Measurements from ENCODE around the gene FMN2.

Gene FMN2

DNA sequence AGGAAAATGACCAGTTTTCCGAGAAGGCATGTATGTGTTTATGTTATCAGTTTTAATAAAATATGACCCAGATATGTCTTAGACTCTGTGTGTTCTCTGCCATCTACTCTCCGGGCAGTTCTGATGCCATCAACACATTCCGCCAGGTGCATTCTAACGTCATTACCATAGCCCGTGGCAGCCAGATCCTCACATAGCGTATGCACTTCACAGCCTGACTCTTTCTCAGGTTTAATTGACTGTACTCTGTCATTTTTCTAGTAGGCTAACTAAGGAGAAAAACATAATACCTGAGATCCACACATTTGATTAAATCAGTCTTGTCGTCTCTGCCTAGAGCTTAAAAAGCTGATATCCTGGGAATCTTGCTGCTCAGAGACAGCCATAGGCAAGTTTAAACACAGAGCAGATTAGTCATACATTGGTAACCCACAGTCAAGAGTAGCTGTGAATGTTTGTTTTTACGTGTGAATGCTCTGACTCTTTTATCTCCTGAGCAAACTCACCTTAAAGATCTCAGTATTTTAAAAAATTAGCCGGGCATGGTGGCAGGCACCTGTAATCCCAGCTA lies 344.4 kb downstream of the FMN2 start:
- no peak for DNase-seq (ENCODE audit: low read depth)
- no peak overlapping the region for H3K4me3 ChIP-seq (ENCODE audit: low read depth, low read length)

DNA sequence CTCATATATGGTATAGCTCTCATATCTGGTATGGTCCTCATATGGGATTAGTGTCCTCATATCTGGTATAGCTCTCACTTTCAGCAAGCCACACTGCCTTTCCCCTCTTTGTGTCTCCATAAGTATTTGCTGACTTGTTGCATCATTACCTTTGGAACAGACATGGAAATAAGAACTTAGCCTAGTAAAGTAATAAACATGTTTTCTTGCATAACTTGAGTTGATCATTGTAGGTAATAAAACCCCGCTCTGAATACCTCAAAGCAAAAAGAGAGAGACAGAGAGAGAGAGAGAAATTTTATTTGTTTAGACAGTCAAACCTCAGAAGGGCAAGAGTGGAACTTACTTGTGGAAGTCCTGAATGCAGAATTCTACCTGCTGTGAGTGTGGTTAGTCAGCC lies 350.0 kb downstream of the FMN2 start:
- no peak for DNase-seq (ENCODE audit: low read depth)
- H3K4me3 ChIP-seq (ENCODE audit: low read depth, low read length), result no peak overlapping the region

DNA sequence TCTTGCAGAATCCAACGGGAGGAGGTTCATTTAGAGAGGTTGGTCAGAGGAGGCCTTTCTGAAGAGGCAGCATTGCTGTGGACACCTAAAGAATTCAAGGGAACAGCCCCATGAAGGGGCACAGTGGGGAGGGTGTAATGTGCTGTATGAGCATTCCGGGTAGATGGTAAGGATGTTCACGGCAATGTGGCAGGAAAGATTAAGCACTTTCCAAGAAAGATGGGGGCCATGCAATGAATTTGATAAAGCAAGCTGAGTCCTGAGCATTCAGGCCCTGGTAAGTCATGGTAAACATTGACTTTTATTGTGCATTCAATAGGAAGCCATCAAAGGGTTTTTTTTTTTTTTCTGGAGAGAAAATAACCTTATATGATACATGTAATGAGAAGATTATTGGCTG lies 353.7 kb downstream of the FMN2 start:
- H3K4me3 ChIP-seq (ENCODE audit: low read depth, low read length), result no peak overlapping the region
- no peak for DNase-seq (ENCODE audit: low read depth)

DNA sequence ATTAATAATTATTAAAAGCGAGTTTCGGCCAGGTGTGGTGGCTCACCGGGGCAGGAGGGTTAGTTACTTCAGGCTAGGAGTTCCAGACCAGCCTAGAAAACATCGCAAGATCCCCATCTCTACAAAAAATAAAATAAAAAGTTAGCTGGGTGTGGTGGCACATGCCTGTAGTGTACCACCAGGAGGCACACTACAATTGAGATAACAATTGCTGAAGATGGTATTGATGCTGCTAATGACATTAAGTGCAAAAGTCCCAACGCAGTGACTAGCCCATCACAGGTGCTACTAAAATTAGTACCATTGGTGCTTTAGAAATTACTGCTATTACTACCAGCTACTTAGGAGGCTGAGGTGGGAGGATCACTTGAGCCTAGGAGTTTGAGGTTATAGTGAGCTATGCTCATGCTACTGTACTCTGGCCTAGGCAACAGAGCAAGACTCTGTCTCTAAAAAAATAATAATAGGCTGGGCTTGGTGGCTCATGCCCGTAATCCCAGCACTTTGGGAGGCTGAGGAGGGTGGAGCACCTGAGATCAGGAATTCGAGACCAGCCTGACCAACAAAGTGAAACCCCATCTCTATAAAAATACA lies 363.6 kb downstream of the FMN2 start:
- no peak for DNase-seq (ENCODE audit: low read depth)
- H3K4me3 ChIP-seq (ENCODE audit: low read depth, low read length), result no peak overlapping the region

DNA sequence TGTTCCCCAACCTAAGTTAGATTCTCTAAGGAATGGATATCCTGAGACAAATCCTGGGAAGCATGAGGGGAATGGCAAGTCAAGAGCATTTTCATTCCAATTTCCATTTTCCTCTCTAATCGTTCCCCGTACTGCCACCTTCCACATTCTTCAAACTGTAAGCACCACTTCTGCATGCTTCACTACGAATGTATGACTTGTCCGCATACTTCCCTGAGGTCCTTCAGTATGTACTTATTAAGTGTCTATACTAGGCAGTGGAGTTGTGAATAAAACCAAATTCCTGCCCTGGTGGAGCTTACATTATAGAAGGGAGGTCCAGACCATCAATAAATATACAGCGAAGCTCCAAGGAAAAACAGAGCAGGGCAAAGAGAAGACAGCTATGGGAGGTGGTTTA lies 365.5 kb downstream of the FMN2 start:
- DNase-seq (ENCODE audit: low read depth), result no peak
- no peak overlapping the region for H3K4me3 ChIP-seq (ENCODE audit: low read depth, low read length)

DNA sequence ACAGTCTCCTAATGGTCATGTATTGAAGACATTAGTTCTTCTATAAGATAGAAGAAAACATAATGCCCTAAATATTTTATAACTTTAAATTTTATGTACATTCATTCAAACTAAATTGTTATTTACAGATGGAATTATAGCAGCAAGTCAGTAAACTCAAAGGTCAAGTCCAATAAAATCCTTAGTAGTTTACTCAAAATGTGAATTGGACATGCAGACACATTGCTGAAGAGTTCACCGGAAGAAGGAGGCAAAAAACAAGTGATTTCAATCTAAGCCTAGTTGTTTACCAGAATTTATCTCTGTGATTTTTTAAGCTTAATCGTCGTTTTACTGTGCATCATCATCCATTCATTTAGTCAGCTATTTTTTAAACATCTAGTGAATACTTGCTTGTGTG lies 370.6 kb downstream of the FMN2 start:
- no peak overlapping the region for H3K4me3 ChIP-seq (ENCODE audit: low read depth, low read length)
- DNase-seq (ENCODE audit: low read depth), result no peak

DNA sequence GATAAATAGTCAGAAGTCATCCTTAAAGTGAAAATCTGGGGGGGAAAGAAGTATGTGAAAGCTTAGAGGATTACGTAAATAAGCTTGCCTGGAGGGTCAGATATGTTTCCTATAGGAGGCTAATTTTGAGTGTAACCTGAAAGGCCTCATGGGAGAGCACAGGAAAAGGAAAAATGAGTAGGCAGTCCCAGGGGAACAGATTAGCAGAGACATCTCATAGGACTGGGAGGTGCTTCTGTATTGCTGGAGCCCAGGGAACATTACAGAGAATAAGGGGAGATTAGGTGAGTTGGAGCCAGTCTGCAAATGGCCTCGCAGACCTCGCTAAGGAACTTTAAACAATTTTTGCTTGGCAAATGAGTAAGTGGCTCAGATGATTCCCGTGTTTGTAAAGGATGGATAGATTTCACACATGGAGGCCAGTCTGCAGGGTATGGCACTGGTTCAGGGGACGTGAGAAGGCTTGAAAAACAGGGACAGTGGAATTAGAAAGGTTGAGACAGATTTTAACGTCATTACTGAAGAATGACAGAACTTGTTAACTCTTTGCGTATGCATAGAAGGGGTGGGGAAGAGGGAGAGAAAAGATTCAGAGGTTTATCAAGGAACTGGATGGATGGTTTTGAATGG lies 371.2 kb downstream of the FMN2 start:
- no peak for DNase-seq (ENCODE audit: low read depth)
- no peak overlapping the region for H3K4me3 ChIP-seq (ENCODE audit: low read depth, low read length)

DNA sequence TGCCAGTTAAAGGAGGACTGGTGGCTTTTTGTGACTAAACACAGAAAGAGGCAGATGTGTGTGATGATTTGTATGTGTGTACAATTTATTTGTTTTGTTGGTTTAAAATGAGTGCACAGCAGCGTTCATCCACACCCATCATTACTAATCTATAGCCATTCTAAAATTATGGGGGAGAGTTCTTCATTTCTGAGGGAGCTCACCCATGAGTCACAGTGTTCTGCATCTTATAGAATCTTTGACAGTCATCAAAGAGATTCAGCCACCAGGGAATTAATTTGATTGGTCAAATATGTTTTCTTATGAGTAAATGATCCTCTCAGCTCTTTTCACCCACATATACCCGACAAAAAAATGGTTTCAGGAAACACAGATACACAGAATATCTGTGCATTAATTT lies 372.4 kb downstream of the FMN2 start:
- no peak for DNase-seq (ENCODE audit: low read depth)
- H3K4me3 ChIP-seq (ENCODE audit: low read depth, low read length), result no peak overlapping the region

DNA sequence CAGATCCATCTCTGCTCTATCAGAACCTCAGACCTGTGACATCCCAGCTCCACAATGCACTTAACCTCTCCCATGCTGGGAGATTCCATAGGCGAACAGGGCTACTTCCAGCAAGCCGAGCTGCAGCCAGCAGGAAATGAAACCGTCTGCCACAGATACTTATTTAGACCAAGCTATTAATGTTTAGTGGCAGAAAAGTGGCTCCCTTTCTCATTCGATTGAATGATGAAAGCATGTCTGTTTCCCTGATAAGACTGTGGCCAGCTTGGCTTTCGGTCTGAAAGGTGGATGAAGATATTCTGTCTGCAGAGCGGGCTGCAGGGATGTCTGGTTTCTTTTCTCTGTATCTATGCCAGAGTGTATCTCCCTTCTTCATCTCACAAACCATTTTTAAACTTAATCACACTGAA lies 373.9 kb downstream of the FMN2 start:
- H3K4me3 ChIP-seq (ENCODE audit: low read depth, low read length), result peak overlapping the region; percentile 6
- DNase-seq (ENCODE audit: low read depth), result no peak

DNA sequence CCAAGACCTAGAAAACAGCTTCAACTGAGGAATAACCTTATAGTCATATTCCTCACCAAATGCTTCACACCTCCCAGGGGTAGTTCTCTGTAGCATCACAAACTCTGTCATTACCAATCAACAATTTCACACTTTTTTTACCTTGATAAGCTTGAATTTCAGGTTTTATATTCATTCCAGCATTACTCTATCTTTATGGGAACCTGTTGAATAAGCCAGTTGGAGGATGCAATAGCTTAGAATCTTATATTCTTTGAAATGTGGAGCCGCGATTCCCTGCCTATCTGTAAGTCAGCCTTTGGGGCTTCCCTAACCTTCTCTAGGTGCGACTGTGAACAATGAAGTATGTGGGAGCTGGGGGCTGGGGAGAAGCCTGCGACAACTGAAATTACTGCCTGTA lies 374.8 kb downstream of the FMN2 start:
- no peak for DNase-seq (ENCODE audit: low read depth)
- H3K4me3 ChIP-seq (ENCODE audit: low read depth, low read length), result no peak overlapping the region

DNA sequence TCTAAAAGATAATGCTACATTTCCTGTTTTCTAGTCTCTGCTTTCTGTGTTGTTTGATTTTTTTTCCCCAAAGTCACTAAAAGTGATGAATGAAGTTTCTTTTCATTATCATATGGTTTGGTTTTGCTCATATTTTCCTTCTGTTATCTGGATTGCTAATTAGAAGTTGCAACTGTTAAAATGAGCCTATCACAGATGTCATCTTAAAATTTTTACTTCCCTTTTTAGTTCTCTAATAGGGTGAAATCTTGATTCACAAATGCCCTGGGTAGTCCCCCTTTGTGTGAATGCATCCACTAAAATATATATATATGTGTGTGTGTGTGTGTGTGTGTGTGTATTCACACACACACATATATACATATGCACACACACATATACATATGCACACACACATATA lies 376.2 kb downstream of the FMN2 start:
- DNase-seq (ENCODE audit: low read depth), result no peak
- H3K4me3 ChIP-seq (ENCODE audit: low read depth, low read length), result no peak overlapping the region

DNA sequence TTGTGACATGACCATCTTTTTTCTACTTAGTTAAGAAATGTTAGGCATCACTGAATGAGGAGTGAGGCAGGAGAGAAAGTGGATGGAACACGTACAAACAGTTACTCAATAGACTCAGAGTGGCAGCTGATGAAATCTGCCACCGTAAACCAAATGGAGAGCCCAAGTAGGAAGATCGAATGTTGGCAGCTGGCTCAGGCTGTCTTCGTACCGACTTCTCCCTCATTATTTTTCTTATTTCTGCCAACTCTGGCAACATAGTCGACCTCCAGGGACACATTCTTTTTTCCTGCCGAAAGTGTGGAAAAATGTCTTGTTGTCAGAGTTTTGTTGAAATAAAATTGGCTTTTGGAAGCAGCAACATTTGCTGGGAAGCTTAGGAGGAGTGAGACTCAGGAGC lies 377.0 kb downstream of the FMN2 start:
- peak; percentile 29 for DNase-seq (ENCODE audit: low read depth)
- no peak overlapping the region for H3K4me3 ChIP-seq (ENCODE audit: low read depth, low read length)

DNA sequence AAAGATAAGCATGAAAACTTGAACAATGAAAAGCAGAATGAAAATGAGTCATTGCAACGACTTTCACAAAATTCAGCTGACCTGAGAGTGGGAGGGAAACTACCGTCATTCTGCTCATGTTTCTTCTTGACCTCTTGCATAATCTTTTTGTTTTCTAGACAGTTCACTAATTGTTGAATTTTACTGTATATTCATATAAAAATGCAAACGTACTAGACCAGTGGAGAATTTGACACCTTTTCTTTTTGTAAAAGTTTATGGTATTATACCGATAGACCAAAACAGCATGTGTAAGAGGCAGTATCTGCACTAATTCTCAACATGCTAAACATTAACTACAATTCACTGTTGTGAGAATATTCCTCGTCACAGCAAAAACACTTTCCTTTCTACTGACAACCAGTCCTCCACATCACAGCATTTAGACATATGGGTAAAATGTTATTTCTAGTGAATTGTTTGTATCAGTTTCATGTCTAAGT lies 382.5 kb downstream of the FMN2 start:
- peak; percentile 56 for DNase-seq (ENCODE audit: low read depth)
- H3K4me3 ChIP-seq (ENCODE audit: low read depth, low read length), result no peak overlapping the region

DNA sequence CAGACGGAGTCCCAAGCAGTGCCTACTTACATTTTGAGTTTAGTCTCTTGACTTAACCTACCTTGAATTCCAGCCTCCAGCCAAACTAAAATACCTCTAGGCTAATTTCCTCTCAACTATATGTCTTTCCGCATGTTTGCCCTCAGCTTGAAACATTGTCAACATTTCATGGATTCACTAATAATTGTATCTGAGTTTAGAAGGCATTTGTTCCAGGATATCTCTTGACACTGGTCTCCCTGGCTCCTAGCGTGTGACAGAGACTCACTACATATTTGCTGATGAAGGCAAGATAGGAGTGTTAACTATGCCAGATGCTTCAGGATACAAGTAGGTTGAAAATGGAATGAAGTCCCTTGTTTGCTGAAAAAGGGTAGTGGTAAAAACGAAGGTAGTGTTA lies 384.1 kb downstream of the FMN2 start:
- H3K4me3 ChIP-seq (ENCODE audit: low read depth, low read length), result no peak overlapping the region
- DNase-seq (ENCODE audit: low read depth), result no peak

DNA sequence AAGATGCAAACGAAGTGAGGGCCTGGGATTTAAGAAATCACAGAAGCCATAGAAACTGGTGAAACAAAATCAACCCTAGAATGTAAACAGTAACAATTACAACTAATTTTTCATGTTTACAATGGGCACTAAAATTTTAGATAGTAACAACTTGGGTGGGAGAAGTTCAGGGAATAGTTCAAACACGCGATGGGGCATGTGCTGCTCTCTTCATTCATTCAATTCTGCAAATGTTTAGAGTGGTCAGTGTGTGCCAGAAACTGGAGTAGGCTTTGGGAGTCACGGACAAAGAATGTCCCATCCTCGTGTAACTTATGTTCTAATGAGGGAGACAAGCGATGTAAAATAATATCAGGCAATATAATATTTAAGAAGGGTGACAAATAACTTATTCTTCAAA lies 386.9 kb downstream of the FMN2 start:
- no peak overlapping the region for H3K4me3 ChIP-seq (ENCODE audit: low read depth, low read length)
- no peak for DNase-seq (ENCODE audit: low read depth)

DNA sequence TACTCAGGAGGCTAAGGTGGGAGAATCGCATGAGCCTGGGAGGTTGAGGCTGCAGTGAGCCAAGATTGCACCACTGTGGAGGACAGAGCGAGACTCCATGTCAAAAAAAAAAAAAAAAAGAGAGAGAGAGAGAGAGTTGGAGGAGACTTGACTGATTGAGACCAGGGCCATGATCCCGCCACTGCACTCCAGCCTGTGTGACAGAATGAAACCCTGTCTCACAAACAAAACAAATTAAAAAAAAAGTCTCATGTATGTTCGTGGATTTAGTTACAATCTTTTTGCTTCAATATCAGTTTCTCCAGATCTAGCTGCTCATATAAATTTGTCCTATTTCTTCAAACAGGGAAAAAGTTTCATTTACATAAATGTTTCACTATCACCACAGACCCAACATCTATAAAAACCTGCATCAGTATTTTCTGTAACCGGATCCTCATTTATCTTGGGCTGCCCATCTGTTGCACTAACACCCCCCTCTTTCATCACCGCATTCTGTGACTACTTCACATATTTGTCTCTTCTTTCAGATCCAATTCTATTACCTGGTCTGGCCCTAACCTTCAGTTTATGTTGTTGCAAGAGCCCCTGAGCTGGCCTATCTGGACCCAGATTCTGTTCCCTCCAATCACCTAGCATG lies 393.2 kb downstream of the FMN2 start:
- no peak overlapping the region for H3K4me3 ChIP-seq (ENCODE audit: low read depth, low read length)
- DNase-seq (ENCODE audit: low read depth), result no peak

DNA sequence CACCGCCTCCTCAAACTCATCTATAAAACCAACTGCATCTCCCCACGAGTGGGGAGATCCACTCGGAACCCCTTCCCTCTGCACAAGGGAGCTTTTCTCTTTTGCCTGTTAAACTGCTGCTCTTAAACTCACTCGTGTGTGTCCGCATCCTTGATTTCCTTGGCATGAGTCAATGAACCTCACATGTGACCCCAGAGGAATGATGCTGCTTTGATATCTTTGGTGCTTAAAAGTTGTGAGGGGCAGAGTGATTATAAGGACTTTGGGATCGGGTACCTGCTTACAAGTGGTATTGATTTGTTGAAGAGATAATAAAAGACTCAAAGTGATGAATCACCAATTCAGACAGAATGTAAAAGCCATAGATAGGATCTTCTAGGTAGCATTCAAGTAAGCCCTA lies 394.9 kb downstream of the FMN2 start:
- no peak for DNase-seq (ENCODE audit: low read depth)
- no peak overlapping the region for H3K4me3 ChIP-seq (ENCODE audit: low read depth, low read length)

DNA sequence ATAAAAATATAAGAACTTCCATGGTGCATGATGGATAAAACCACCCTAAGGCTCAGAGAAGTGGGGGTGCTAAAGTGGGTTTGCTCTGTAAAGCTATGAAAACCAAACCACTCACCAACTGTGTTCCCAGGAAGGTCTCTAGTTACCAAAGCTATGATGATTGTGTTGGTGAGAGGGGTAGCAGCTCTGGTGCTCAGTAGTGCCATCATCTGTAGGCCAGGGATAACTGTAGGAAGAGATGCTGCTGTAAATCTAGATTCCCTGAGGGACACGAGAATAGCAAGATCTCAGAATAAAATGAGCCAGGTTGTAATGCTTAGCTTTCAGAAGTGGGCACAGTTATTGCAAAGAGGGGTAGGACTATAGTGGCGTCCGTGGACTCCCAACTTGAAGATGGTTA lies 395.8 kb downstream of the FMN2 start:
- DNase-seq (ENCODE audit: low read depth), result no peak
- H3K4me3 ChIP-seq (ENCODE audit: low read depth, low read length), result no peak overlapping the region

DNA sequence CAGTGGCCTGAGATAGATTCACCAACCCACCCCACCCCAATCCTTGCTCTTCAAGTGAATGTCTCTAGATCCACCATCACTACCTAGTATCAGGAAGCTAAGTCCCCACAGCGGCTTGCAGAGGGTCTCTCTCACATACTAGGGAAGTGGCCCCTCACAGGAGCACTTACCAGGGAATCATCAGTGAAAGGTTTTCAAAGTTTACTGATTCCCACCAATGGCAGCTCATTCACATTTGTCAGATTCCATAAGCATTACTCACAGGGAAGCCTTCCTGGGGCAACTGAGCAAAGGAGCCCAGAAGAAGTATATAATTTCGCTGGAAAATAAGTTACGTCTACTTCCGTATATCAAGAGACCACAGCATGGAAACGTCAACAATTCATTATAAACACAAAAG lies 399.5 kb downstream of the FMN2 start:
- no peak for DNase-seq (ENCODE audit: low read depth)
- H3K4me3 ChIP-seq (ENCODE audit: low read depth, low read length), result no peak overlapping the region

DNA sequence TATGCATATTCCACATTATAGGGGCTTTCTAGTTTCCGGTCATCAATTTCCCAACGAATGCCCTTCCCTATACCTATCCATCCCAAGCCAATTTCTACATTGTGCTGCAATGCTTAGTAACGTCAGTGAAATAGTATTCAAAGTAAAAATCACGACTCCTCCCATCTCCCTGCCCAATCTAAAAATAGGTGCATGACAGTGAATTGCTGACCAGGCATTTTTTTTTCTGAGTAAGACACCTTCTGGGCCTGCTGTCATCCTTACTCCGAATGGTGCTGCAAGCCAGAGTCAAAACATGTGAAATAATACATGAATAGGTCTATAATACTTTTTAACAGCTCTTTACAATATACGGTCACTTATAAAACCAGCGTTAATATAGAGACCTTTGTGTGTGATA lies 400.1 kb downstream of the FMN2 start:
- H3K4me3 ChIP-seq (ENCODE audit: low read depth, low read length), result no peak overlapping the region
- DNase-seq (ENCODE audit: low read depth), result no peak
